Mesothelial cell of epicardium (in vitro differentiated cells): Measurements from ENCODE around the gene ZNF638. TPM values are rescaled to one million over a fixed set of nuclear protein-coding genes. Genes with fewer than 3 reads are reported as not detected.

Experiments used
- DNase-seq, 2 experiments: peaks; one replicate each; pipeline ENCODE4 v3.0.0; 2021; ENCODE audit warnings: low spot score in 2 of 2; ENCODE audit not compliant: unreplicated experiment in 2 of 2
- H3K27ac Mint-ChIP-seq: 2 replicates; pipeline ENCODE4 v1.8.0; 2021; ENCODE audit warnings: mixed read lengths
- H3K27me3 Mint-ChIP-seq: 2 replicates; pipeline ENCODE4 v1.8.0; 2021; ENCODE audit warnings: low read depth, mixed read lengths
- H3K36me3 Mint-ChIP-seq: 2 replicates; pipeline ENCODE4 v1.8.0; 2021; ENCODE audit warnings: mixed read lengths
- H3K4me1 Mint-ChIP-seq: 2 replicates; pipeline ENCODE4 v1.8.0; 2021; ENCODE audit warnings: mixed read lengths
- H3K4me3 Mint-ChIP-seq: 2 replicates; pipeline ENCODE4 v1.8.0; 2021; ENCODE audit warnings: mild to moderate bottlenecking, moderate library complexity, mixed read lengths
- H3K9me3 Mint-ChIP-seq: 2 replicates; pipeline ENCODE4 v1.8.0; 2021; ENCODE audit warnings: mixed read lengths
- total RNA-seq: library from RNA; stranded (reverse); gene quantifications from 3 replicates; pipeline ENCODE4 v1.2.1, GENCODE V29; 2021
- TF ChIP-seq, protein P1 (sequence below): fragments of 200-600 bp; sonication (generic); IDR thresholded peaks from one replicate; pipeline ENCODE4 v1.5.0; 2021; ENCODE audit warnings: antibody characterized with exemption; ENCODE audit not compliant: unreplicated experiment

ZNF638 gene
- total RNA-seq, 1 donor from 2014 or later: 208 TPM

GRCh38 chr2:71417300-71418202 is 86.0 kb downstream of the ZNF638 start:
- Mint-ChIP-seq H3K27me3 (no peaks in the 10 kb centered on the region), H3K27ac (peak overlapping the region; percentile 94), H3K9me3 (no peaks in the 10 kb centered on the region), H3K4me3 (peak overlapping the region; percentile 82), H3K36me3 (peaks cover under 1% of the 10 kb centered on the region), H3K4me1 (peaks cover 10% of the 10 kb centered on the region)
- TF ChIP-seq, protein P1, sequence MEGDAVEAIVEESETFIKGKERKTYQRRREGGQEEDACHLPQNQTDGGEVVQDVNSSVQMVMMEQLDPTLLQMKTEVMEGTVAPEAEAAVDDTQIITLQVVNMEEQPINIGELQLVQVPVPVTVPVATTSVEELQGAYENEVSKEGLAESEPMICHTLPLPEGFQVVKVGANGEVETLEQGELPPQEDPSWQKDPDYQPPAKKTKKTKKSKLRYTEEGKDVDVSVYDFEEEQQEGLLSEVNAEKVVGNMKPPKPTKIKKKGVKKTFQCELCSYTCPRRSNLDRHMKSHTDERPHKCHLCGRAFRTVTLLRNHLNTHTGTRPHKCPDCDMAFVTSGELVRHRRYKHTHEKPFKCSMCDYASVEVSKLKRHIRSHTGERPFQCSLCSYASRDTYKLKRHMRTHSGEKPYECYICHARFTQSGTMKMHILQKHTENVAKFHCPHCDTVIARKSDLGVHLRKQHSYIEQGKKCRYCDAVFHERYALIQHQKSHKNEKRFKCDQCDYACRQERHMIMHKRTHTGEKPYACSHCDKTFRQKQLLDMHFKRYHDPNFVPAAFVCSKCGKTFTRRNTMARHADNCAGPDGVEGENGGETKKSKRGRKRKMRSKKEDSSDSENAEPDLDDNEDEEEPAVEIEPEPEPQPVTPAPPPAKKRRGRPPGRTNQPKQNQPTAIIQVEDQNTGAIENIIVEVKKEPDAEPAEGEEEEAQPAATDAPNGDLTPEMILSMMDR: no peak
- DNase-seq: no peak

- no peak for DNase-seq
- H3K9me3 Mint-ChIP-seq: no peaks in the 10 kb centered on the region
- H3K4me3 Mint-ChIP-seq: no peak overlapping the region
- TF ChIP-seq, protein P1: no peak
- peaks cover 10% of the 10 kb centered on the region for H3K4me1 Mint-ChIP-seq
- no peaks in the 10 kb centered on the region for H3K27me3 Mint-ChIP-seq
- peaks cover 13% of the 10 kb centered on the region for H3K36me3 Mint-ChIP-seq
- peak overlapping the region; percentile 67 for H3K27ac Mint-ChIP-seq
These were observed 87.6 kb downstream of the ZNF638 start for GRCh38 chr2:71419145-71419544.

DNA sequence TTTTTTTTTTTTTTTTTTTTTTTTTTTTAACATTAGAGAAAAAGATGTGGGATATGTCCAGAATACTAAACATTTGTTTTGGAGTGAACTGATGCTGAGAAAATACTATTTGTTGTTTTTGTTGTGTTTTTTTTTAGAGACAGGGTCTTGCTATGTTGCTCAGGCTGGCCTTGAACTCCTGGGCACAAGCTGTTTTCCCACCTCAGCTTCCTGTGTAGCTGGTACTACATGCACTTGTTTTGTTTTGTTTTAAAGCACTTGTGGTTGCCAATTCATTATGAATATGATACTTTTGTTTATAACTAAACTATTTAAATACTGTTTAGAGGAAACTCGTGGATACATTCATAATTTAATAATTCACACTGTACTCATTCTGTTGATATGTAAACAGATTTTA is 88.4 kb downstream of the ZNF638 start:
- H3K27ac Mint-ChIP-seq: no peak overlapping the region
- H3K4me1 Mint-ChIP-seq: peaks cover 10% of the 10 kb centered on the region
- TF ChIP-seq, protein P1: no peak
- no peak overlapping the region for H3K4me3 Mint-ChIP-seq
- no peaks in the 10 kb centered on the region for H3K27me3 Mint-ChIP-seq
- no peaks in the 10 kb centered on the region for H3K9me3 Mint-ChIP-seq
- DNase-seq: no peak
- H3K36me3 Mint-ChIP-seq: peaks cover 21% of the 10 kb centered on the region

DNA sequence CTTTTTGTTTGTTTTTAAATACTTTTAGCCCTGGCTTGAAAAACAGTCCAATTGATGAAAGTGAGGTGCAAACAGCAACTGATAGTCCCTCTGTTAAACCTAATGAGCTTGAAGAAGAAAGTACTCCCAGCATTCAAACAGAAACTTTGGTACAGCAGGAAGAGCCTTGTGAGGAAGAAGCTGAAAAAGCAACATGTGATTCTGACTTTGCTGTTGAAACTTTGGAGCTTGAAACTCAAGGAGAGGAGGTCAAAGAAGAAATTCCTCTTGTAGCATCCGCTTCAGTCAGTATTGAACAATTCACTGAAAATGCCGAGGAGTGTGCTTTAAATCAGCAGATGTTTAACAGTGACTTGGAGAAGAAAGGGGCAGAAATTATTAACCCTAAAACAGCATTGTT is 91.2 kb downstream of the ZNF638 start:
- Mint-ChIP-seq H3K9me3 (no peaks in the 10 kb centered on the region), H3K27me3 (no peaks in the 10 kb centered on the region)

GRCh38 chr2:71423817-71424420 is 92.3 kb downstream of the ZNF638 start:
- peaks cover 4% of the 10 kb centered on the region for H3K4me1 Mint-ChIP-seq
- no peaks in the 10 kb centered on the region for H3K9me3 Mint-ChIP-seq
- TF ChIP-seq, protein P1: no peak
- H3K4me3 Mint-ChIP-seq: no peak overlapping the region
- no peaks in the 10 kb centered on the region for H3K27me3 Mint-ChIP-seq
- H3K27ac Mint-ChIP-seq: peak overlapping the region; percentile 27
- peaks cover 45% of the 10 kb centered on the region for H3K36me3 Mint-ChIP-seq
- DNase-seq: no peak

More for the DNA sequence above, 91.2 kb downstream of the ZNF638 start:
- no peak for DNase-seq
- Mint-ChIP-seq H3K4me1 (peaks cover 5% of the 10 kb centered on the region), H3K4me3 (no peak overlapping the region), H3K36me3 (peaks cover 39% of the 10 kb centered on the region), H3K27ac (peak overlapping the region; percentile 1)
- TF ChIP-seq, protein P1: no peak
